GM19397 (cell line): ENCODE measurements around the gene RALY.
A peak's percentile ranks its signal among the peaks of the same experiment; 100 is the strongest.

Source experiments
- ATAC-seq: cut with Tn5 transposase; IDR thresholded peaks from one replicate; pipeline ENCODE4 v1.9.1; 2021; ENCODE audit warnings: mild to moderate bottlenecking, moderate library complexity; ENCODE audit not compliant: unreplicated experiment

The RALY gene

GRCh38 chr20:34102342-34102741, 108.6 kb downstream of the RALY start:
- no peak for ATAC-seq

GRCh38 chr20:34104059-34104458, 110.3 kb downstream of the RALY start:
- no peak for ATAC-seq

- ATAC-seq, result no peak
These were observed 112.4 kb downstream of the RALY start for GRCh38 chr20:34105978-34106675.

GRCh38 chr20:34108616-34109174, 115.0 kb downstream of the RALY start:
- no peak for ATAC-seq

GRCh38 chr20:34109442-34109841, 115.7 kb downstream of the RALY start:
- ATAC-seq, result no peak

- no peak for ATAC-seq
These were observed 116.5 kb downstream of the RALY start for GRCh38 chr20:34110025-34110744.

GRCh38 chr20:34110745-34111641, 117.3 kb downstream of the RALY start:
- ATAC-seq, result no peak

GRCh38 chr20:34111702-34112599, 118.2 kb downstream of the RALY start, which contains the start of gene EIF2S2:
TSS of gene EIF2S2 (minus strand) at chr20:34112243. CDS start at chr20:34112110, 133 bp downstream.
- ATAC-seq, result peak; percentile 88

- ATAC-seq, result no peak
These were observed 118.9 kb downstream of the RALY start for GRCh38 chr20:34112600-34113101.

GRCh38 chr20:34114809-34115208, 121.1 kb downstream of the RALY start:
- ATAC-seq, result no peak

- no peak for ATAC-seq
These were observed 121.5 kb downstream of the RALY start for GRCh38 chr20:34115232-34115631.

- no peak for ATAC-seq
These were observed 126.5 kb downstream of the RALY start for GRCh38 chr20:34120213-34120612.

GRCh38 chr20:34122274-34122980, 128.7 kb downstream of the RALY start:
- no peak for ATAC-seq

GRCh38 chr20:34123309-34123708, 129.6 kb downstream of the RALY start:
- no peak for ATAC-seq

GRCh38 chr20:34124469-34125249, 130.9 kb downstream of the RALY start:
- peak; percentile 52 for ATAC-seq

GRCh38 chr20:34127792-34128191, 134.1 kb downstream of the RALY start:
- no peak for ATAC-seq

GRCh38 chr20:34129518-34130162, 135.9 kb downstream of the RALY start:
- no peak for ATAC-seq

GRCh38 chr20:34131491-34131890, 137.8 kb downstream of the RALY start:
- ATAC-seq, result no peak
